ENCODE data around the gene NAV2. TPM values are rescaled to one million over a fixed set of nuclear protein-coding genes. Genes with fewer than 3 reads are reported as not detected.

NAV2 gene
- total RNA-seq, 4 donors from 2014 or later: 9.1 to 34.7 (median 22.2) TPM

- WGBS: 81% methylated on average over 5 of the region's 5 CpGs
- DNase-seq (ENCODE audit: low spot score in 2 of 2): no peak
- peaks cover 3% of the 10 kb centered on the region for H3K4me1 ChIP-seq
- no peaks in the 10 kb centered on the region for H3K27me3 ChIP-seq
- H3K27ac ChIP-seq: no peak overlapping the region
- TF ChIP-seq POLR2A (IDR thresholded peaks at IDR 0.05) (no peak), POLR2AphosphoS5 (IDR thresholded peaks at IDR 0.05) (no peak), EP300 (IDR thresholded peaks at IDR 0.05) (no peak), CTCF (IDR thresholded peaks at IDR 0.05) (no peak)
- no peaks in the 10 kb centered on the region for H3K9me3 ChIP-seq
- no peak overlapping the region for H3K4me3 ChIP-seq
- no peaks in the 10 kb centered on the region for H3K36me3 ChIP-seq
Observed at GRCh38 chr11:19912115-19912957, 199.7 kb downstream of the NAV2 start.

- no peak for TF ChIP-seq EP300 (IDR thresholded peaks at IDR 0.05)
- TF ChIP-seq CTCF (IDR thresholded peaks at IDR 0.05): no peak
- no peak for TF ChIP-seq POLR2AphosphoS5 (IDR thresholded peaks at IDR 0.05)
- no peak for TF ChIP-seq POLR2A (IDR thresholded peaks at IDR 0.05)
- no peaks in the 10 kb centered on the region for H3K9me3 ChIP-seq
- peaks cover 3% of the 10 kb centered on the region for H3K4me1 ChIP-seq
- no peak overlapping the region for H3K27ac ChIP-seq
- 77% methylated on average over 10 of the region's 10 CpGs for WGBS
- H3K27me3 ChIP-seq: no peaks in the 10 kb centered on the region
- no peaks in the 10 kb centered on the region for H3K36me3 ChIP-seq
- no peak for DNase-seq (ENCODE audit: low spot score in 2 of 2)
- H3K4me3 ChIP-seq: no peak overlapping the region
Observed at GRCh38 chr11:19912958-19913892, 200.6 kb downstream of the NAV2 start.

GRCh38 chr11:19913893-19914249 is 201.2 kb downstream of the NAV2 start:
- Histone ChIP-seq H3K4me3 (no peak overlapping the region), H3K36me3 (no peaks in the 10 kb centered on the region), H3K27me3 (no peaks in the 10 kb centered on the region), H3K9me3 (no peaks in the 10 kb centered on the region), H3K27ac (no peak overlapping the region), H3K4me1 (peaks cover 3% of the 10 kb centered on the region)
- DNase-seq (ENCODE audit: low spot score in 2 of 2): no peak
- TF ChIP-seq EP300 (IDR thresholded peaks at IDR 0.05): no peak
- TF ChIP-seq CTCF (IDR thresholded peaks at IDR 0.05): no peak
- no peak for TF ChIP-seq POLR2AphosphoS5 (IDR thresholded peaks at IDR 0.05)
- TF ChIP-seq POLR2A (IDR thresholded peaks at IDR 0.05): no peak
- 94% methylated on average over 3 of the region's 3 CpGs for WGBS

- TF ChIP-seq EP300 (IDR thresholded peaks at IDR 0.05) (no peak), CTCF (IDR thresholded peaks at IDR 0.05) (no peak), POLR2A (IDR thresholded peaks at IDR 0.05) (no peak), POLR2AphosphoS5 (IDR thresholded peaks at IDR 0.05) (no peak)
- Histone ChIP-seq H3K9me3 (no peaks in the 10 kb centered on the region), H3K4me3 (no peak overlapping the region), H3K4me1 (peaks cover 3% of the 10 kb centered on the region), H3K27me3 (no peaks in the 10 kb centered on the region), H3K36me3 (no peaks in the 10 kb centered on the region), H3K27ac (no peak overlapping the region)
- 97% methylated on average over 1 of the region's 1 CpG for WGBS
- no peak for DNase-seq (ENCODE audit: low spot score in 2 of 2)
Observed at GRCh38 chr11:19915808-19916207, 203.2 kb downstream of the NAV2 start.

GRCh38 chr11:19917069-19917468 is 204.4 kb downstream of the NAV2 start:
- DNase-seq (ENCODE audit: low spot score in 2 of 2): no peak
- Histone ChIP-seq H3K27me3 (no peaks in the 10 kb centered on the region), H3K4me3 (no peak overlapping the region), H3K36me3 (no peaks in the 10 kb centered on the region), H3K27ac (no peak overlapping the region), H3K9me3 (no peaks in the 10 kb centered on the region), H3K4me1 (peaks cover 3% of the 10 kb centered on the region)
- no peak for TF ChIP-seq EP300 (IDR thresholded peaks at IDR 0.05)
- TF ChIP-seq CTCF (IDR thresholded peaks at IDR 0.05): no peak
- TF ChIP-seq POLR2A (IDR thresholded peaks at IDR 0.05): no peak
- TF ChIP-seq POLR2AphosphoS5 (IDR thresholded peaks at IDR 0.05): no peak
- 50% methylated on average over 1 of the region's 1 CpG for WGBS
